Activated naive CD8-positive, alpha-beta T cell treated with anti-CD3 and anti-CD28 coated beads, Interleukin-2, amount 50 U/mL, for 24 hours (primary cell): ENCODE data around the gene GPRIN3.
"Not testable (repeated sequence)": the region's sequence is repeated elsewhere in the genome, so short reads cannot be mapped to it uniquely, and the experiment has no call there.

ENCODE experiments used
- ATAC-seq: fragments of 150-1000 bp; cut with Tn5 transposase; one replicate; pipeline ENCODE4 v1.10.0; 2021
- DNase-seq: peaks from one replicate; pipeline ENCODE4 v3.0.0; 2021
- H3K27ac Mint-ChIP-seq: one replicate; pipeline ENCODE4 v1.8.0; 2021; ENCODE audit warnings: mild to moderate bottlenecking, mixed read lengths
- H3K27me3 Mint-ChIP-seq: one replicate; pipeline ENCODE4 v1.8.0; 2021; ENCODE audit warnings: mixed read lengths
- H3K36me3 Mint-ChIP-seq: one replicate; pipeline ENCODE4 v1.8.0; 2021; ENCODE audit warnings: low read depth, mixed read lengths
- H3K4me1 Mint-ChIP-seq: one replicate; pipeline ENCODE4 v1.8.0; 2021; ENCODE audit warnings: mixed read lengths
- H3K4me3 Mint-ChIP-seq: one replicate; pipeline ENCODE4 v1.8.0; 2021; ENCODE audit warnings: mild to moderate bottlenecking, moderate library complexity, mixed read lengths
- H3K9me3 Mint-ChIP-seq: one replicate; pipeline ENCODE4 v1.8.0; 2021; ENCODE audit warnings: mixed read lengths

The GPRIN3 gene

DNA sequence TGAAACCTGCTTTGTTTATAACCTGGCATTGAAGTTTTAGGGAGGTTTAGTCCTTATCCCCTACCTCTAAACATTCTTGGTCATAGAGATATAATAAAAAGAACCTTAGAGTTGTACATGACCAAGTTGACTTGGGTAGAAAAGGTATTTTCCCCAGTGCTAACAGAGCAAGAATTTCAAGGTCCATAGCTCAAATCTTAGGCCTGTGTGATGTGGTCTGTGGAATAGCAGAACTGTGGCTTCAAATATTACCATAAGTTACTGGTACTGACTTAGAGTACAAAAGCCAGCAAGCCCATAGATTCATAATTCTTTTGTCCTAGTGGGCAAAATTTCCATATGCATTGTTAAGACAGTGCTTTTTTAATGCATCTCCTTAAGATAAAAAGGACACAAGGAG lies 91.2 kb downstream of the GPRIN3 start:
- Mint-ChIP-seq H3K4me3 (no peak overlapping the region), H3K9me3 (no peaks in the 10 kb centered on the region), H3K27me3 (no peaks in the 10 kb centered on the region), H3K4me1 (no peaks in the 10 kb centered on the region), H3K27ac (no peak overlapping the region), H3K36me3 (no peaks in the 10 kb centered on the region)
- no peak for DNase-seq
- no peak for ATAC-seq

GRCh38 chr4:89215736-89216135 lies 91.9 kb downstream of the GPRIN3 start:
- ATAC-seq = no peak
- H3K4me3 Mint-ChIP-seq = no peak overlapping the region
- H3K4me1 Mint-ChIP-seq = no peaks in the 10 kb centered on the region
- no peaks in the 10 kb centered on the region for H3K27me3 Mint-ChIP-seq
- no peaks in the 10 kb centered on the region for H3K9me3 Mint-ChIP-seq
- no peak overlapping the region for H3K27ac Mint-ChIP-seq
- no peaks in the 10 kb centered on the region for H3K36me3 Mint-ChIP-seq
- DNase-seq = no peak

GRCh38 chr4:89214308-89214707 lies 93.3 kb downstream of the GPRIN3 start:
- Mint-ChIP-seq H3K9me3 (no peaks in the 10 kb centered on the region), H3K36me3 (no peaks in the 10 kb centered on the region), H3K4me1 (no peaks in the 10 kb centered on the region), H3K27me3 (no peaks in the 10 kb centered on the region), H3K27ac (no peak overlapping the region), H3K4me3 (no peak overlapping the region)
- DNase-seq (no peak), ATAC-seq (no peak)

- no peak overlapping the region for H3K4me3 Mint-ChIP-seq
- no peak for DNase-seq
- H3K9me3 Mint-ChIP-seq = no peaks in the 10 kb centered on the region
- H3K27me3 Mint-ChIP-seq = no peaks in the 10 kb centered on the region
- H3K36me3 Mint-ChIP-seq = no peaks in the 10 kb centered on the region
- no peak overlapping the region for H3K27ac Mint-ChIP-seq
- ATAC-seq = no peak
- H3K4me1 Mint-ChIP-seq = no peaks in the 10 kb centered on the region
These were observed 94.3 kb downstream of the GPRIN3 start for GRCh38 chr4:89213382-89213701.

DNA sequence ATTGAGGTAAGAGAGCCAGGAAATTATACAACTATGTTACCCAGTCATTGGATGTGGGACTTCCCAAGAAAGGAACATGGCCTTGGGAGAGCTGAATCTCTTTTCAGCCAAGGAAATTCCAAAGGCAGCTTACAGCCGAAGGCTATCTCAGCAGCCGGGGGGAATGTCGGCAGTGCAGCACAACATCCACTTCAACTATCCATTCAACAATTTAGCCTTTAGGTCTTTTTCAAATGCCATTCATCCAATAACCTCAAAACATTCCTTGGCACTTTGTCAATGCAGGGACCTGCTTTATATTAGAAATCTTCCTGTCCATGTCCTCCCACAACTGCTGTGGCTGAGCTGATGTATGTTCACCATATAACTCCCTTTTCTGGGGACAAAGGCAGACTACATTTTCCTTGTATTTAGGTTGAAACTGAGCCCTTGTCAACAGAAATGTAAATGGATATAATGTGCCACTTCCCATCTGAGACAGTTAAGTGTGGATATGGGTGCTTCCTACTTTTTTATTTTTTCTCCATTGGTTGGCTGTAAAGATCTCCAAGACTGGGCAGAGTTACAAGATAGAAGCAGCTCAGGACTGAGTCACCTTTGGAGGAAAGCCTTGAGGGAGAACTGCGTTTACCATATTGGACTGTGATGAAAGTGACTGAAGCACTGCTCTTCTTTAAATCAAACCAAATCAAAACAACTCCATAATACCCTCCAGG lies 94.8 kb downstream of the GPRIN3 start:
- Mint-ChIP-seq H3K36me3 (no peaks in the 10 kb centered on the region), H3K4me3 (no peak overlapping the region), H3K9me3 (peaks cover 5% of the 10 kb centered on the region), H3K4me1 (no peaks in the 10 kb centered on the region), H3K27me3 (no peaks in the 10 kb centered on the region), H3K27ac (no peak overlapping the region)
- no peak for DNase-seq
- ATAC-seq = no peak

DNA sequence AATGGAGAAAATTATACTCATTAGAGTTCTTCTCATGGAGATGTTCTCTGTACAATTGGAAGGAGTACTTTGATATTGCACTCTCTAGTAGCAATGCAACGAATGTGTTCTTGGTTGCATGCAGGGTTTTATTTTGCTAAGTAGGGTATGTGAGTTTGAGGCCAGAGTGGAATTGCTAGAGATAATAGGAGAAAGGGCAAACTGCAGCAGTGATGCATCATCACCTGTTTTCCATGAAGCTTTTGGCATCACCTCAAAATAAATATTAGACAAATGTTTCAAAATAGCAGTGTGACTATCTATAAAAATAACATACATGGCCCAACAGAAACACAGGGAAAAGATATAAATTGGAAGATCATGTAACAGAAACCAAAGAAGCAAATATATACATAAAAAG lies 103.0 kb downstream of the GPRIN3 start:
- DNase-seq (no peak), ATAC-seq (no peak)
- Mint-ChIP-seq H3K27ac (no peak overlapping the region), H3K4me1 (no peaks in the 10 kb centered on the region), H3K27me3 (peaks cover 4% of the 10 kb centered on the region), H3K4me3 (no peak overlapping the region), H3K9me3 (peaks cover 6% of the 10 kb centered on the region), H3K36me3 (no peaks in the 10 kb centered on the region)

DNA sequence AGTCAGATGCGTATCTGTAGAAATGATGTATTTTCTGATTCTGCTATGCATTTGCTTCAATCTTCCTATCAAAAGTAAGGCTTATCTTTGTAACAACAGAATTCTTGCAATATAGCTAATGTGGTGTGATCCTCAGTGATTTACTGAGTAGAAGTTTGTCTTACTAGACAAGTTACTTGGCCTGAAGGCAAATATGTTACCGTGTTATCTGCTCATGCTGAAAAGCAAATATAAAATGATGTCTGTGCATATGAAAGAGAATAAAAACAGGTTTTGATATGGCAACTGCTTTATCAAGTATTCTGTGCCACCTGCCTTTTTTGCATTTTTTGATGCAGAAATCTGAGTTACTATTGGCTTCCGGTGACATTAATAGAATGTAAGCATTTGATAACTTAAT lies 103.7 kb downstream of the GPRIN3 start:
- H3K4me1 Mint-ChIP-seq = no peaks in the 10 kb centered on the region
- ATAC-seq (no peak), DNase-seq (no peak)
- peaks cover 6% of the 10 kb centered on the region for H3K9me3 Mint-ChIP-seq
- no peaks in the 10 kb centered on the region for H3K36me3 Mint-ChIP-seq
- H3K4me3 Mint-ChIP-seq = no peak overlapping the region
- peaks cover 4% of the 10 kb centered on the region for H3K27me3 Mint-ChIP-seq
- no peak overlapping the region for H3K27ac Mint-ChIP-seq

- not testable (repeated sequence) for H3K27me3 Mint-ChIP-seq, ATAC-seq, H3K36me3 Mint-ChIP-seq, H3K4me3 Mint-ChIP-seq, H3K27ac Mint-ChIP-seq, H3K4me1 Mint-ChIP-seq, DNase-seq, H3K9me3 Mint-ChIP-seq
These were observed 108.2 kb downstream of the GPRIN3 start for GRCh38 chr4:89199394-89199793.

DNA sequence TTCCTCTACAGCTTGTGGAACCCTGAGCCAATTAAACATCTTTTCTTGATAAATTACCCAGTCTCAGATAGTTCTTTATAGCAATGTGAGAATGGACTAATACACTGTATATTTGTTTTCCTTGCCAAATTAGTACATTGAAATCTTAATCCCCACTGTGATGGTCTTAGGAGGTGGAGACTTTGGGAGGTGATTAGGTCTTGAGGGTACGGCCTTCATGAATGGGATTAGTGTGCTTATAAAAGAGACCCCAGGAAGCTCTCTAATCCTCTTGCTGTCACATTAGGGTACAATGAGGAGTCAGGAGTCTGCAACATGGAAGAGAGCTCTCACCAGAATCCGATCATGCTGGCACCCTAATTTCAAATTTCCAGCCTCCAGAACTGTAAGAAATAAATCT lies 109.7 kb downstream of the GPRIN3 start:
- Mint-ChIP-seq H3K27me3 (peaks cover 3% of the 10 kb centered on the region), H3K4me1 (no peaks in the 10 kb centered on the region), H3K36me3 (no peaks in the 10 kb centered on the region), H3K4me3 (no peak overlapping the region), H3K27ac (no peak overlapping the region), H3K9me3 (no peaks in the 10 kb centered on the region)
- ATAC-seq = no peak
- no peak for DNase-seq

DNA sequence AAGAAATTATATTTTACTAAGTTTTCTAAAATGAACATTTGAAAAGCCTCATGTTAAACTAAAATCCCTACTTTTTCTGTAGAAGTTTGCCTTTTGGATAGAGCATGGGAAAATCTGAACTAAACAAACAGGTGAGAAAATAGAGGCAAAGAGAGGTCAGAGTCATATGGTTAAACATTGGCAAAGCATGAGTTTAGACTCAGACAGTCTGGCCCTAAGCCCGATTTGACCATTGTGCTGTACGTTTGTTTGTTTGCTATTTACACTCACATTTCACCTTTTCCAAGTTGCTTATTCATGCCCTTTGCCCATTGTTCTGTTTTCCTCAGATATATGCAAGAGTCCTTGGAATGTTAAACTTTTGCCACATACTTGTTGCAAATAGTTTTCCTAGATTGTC lies 110.9 kb downstream of the GPRIN3 start:
- H3K9me3 Mint-ChIP-seq = no peaks in the 10 kb centered on the region
- no peaks in the 10 kb centered on the region for H3K4me1 Mint-ChIP-seq
- DNase-seq (no peak), ATAC-seq (no peak)
- H3K27ac Mint-ChIP-seq = no peak overlapping the region
- peaks cover 3% of the 10 kb centered on the region for H3K27me3 Mint-ChIP-seq
- no peaks in the 10 kb centered on the region for H3K36me3 Mint-ChIP-seq
- H3K4me3 Mint-ChIP-seq = no peak overlapping the region

DNA sequence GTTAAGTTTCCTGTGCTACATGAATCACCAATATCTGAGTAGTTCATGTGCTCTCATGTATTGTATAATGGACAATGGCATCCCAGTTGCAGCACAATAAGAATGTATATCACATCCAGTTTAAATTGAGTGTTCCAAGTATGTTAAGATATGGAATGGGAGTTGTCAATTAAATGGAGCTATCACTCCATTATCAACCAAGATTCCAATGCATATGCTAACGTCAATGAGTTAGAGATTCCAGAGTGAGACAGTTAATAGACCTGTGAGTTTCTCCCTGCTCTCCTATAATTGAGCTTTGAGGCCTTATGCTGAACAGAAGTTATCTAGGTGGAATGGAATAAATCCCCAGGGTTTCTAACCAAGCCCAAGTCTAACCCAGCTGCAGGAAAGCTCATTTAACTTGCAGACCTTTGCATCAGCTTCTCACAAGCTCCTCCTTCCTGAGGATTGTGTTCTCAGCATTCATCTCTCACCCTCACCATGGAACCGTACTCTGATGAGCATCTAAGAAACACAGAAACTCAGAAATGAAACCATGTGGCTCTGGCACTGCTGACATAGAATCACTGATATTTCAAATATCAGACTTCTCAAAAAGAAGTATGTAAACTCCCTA lies 111.4 kb downstream of the GPRIN3 start:
- no peak overlapping the region for H3K27ac Mint-ChIP-seq
- DNase-seq (no peak), ATAC-seq (no peak)
- no peaks in the 10 kb centered on the region for H3K4me1 Mint-ChIP-seq
- H3K36me3 Mint-ChIP-seq = no peaks in the 10 kb centered on the region
- peaks cover 3% of the 10 kb centered on the region for H3K27me3 Mint-ChIP-seq
- no peaks in the 10 kb centered on the region for H3K9me3 Mint-ChIP-seq
- no peak overlapping the region for H3K4me3 Mint-ChIP-seq

GRCh38 chr4:89193843-89194242 lies 113.8 kb downstream of the GPRIN3 start:
- ATAC-seq (no peak), DNase-seq (no peak)

More at GRCh38 chr4:89193843-89194242, 113.8 kb downstream of the GPRIN3 start:
- Mint-ChIP-seq H3K4me1 (no peaks in the 10 kb centered on the region), H3K36me3 (no peaks in the 10 kb centered on the region), H3K27ac (no peak overlapping the region), H3K9me3 (no peaks in the 10 kb centered on the region), H3K4me3 (no peak overlapping the region), H3K27me3 (peaks cover 10% of the 10 kb centered on the region)
